Hematopoietic multipotent progenitor cell treated with erythropoietin and hydrocortisone succinate and interleukin-3 and kit ligand, for 6 days (in vitro differentiated cells): ENCODE data around the gene ACSS3.
A peak's percentile ranks its signal among the peaks of the same experiment; 100 is the strongest.
"Not testable (repeated sequence)": the region's sequence is repeated elsewhere in the genome, so short reads cannot be mapped to it uniquely, and the experiment has no call there.

Source experiments
- DNase-seq: peaks from one replicate; pipeline ENCODE4 v3.0.0-alpha.2; 2015

ACSS3 gene

DNA sequence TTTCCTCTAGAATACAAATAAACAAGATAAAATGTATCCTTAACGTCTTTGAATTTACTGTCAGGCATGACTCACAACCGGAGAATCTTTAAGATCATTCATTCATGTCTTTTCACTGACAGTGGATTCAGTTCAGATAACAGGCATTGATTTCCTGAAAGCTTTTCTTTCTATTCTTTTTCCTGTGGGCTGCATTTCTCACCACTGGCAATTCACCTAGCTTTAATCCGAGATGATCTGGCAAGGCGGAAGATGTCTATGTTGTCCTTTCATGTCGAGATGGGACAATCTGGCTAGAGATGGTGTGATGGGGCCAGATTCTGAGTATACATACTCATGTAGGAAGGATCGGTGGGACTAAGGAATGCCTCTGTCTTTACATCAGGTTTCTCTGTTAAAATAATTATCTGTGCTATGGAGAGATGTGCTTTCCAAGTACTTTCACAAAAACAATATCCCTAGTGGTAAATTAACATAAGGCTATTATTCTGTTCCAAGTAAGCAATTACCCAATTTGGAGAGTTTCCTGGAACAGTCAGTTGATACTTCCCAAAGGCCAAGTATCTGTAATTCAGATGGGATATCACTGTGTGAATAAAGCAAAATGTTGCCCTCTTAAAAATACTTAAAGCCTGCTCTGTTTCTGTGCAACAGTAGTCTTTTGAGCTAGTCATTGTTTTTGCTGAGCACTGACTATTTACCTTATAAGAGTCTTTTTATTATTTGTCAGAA lies 17.8 kb downstream of the ACSS3 start:
- no peak for DNase-seq

DNA sequence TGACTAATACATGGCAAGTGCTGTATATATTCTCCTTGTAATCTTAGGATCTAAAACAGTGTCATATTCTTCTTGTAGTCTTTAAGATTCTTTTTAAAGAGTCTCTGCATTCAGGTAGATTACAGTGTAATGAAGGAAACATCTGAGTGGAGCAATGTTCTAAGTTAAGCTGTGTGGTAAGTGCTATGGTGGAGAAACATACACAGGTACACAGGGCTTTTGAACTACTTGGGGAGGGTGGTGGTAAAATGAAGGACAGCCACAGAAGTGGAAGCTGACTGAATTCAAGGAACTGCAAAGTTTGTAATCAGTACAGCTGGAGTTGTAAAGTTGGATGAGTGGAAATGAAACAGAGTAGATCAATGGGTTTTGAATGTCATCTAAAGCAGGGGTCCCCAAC lies 27.8 kb downstream of the ACSS3 start:
- no peak for DNase-seq

- DNase-seq, result no peak
Observed at GRCh38 chr12:81114226-81114625, 36.3 kb downstream of the ACSS3 start.

DNA sequence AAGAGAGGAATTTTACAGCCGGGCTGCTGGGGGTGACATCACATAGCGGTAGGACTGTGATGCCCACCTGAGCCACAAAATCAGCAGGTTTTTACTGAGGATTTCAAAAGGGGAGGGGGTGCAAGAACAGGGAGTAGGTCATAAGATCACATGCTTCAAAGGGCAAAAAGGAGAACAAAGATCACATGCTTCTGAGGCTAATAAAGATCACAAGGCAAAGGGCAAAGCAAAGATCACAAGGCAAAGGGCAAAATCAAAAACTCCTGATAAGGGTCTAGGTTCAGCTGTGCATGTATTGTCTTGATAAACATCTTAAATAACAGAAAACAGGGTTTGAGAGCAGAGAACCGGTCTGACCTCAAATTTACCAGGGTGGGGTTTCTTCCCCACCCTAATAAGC lies 41.2 kb downstream of the ACSS3 start:
- DNase-seq, result not testable (repeated sequence)

DNA sequence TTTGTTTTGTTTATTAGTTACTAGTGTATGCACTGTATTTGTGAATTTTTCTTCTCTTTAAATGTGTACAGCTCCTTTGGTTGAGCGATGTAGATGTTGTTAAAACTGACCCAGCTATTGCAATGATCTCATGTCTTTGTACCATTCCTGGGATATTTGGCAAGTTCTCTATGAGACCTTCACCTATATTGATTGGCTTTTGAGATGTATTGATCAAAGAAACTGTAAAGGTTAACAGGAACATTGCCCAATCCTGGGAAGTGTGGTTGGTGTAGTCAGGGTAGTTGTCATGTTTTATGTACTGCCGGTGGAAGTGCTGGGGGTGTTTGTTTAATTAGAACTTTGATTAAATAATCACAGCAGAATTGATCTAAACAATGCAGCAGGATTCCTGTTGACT lies 43.1 kb downstream of the ACSS3 start:
- no peak for DNase-seq

GRCh38 chr12:81123611-81124010 lies 45.7 kb downstream of the ACSS3 start:
- no peak for DNase-seq

GRCh38 chr12:81125691-81126090 lies 47.8 kb downstream of the ACSS3 start:
- no peak for DNase-seq

- DNase-seq, result peak; percentile 65
Observed at GRCh38 chr12:81128930-81129554, 51.2 kb downstream of the ACSS3 start.

- DNase-seq, result no peak
Observed at GRCh38 chr12:81136519-81136918, 58.6 kb downstream of the ACSS3 start.

DNA sequence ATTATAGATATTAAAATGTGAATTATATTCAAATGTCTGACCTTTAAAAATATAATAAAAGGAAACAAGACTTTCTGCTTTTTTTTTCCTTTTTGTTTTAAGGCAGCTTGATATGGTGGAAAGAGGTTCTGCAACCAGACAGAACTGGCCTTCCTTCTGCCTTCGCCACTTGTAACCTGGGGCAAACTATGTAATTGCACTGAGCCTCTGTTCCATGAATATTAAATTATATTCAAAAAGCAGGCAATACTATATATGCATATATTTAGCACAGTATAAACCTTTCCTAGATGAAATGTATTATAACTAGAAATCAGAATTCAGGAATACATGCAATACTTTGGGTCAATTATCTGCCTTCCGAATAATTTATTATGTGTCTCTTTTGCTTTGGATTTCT lies 59.9 kb downstream of the ACSS3 start:
- no peak for DNase-seq

DNA sequence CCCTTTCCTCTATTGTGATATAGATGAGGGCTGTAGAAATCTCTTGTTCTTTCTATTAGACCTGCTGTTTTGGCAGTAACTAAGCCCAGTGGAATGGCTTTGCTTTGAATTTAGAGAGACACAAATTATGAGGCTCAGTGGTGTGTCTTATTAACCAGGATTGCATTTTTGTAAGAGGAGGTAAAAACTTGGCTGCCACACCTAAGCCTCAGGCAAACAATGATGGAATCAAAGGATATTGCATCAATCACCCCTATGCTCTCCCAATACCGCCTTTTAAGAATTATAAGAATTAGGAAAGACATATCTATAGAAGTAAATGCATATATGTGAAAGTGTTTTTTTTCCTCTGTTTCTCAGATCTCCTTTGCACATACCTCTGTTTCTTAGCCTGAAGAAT lies 63.3 kb downstream of the ACSS3 start:
- no peak for DNase-seq

- no peak for DNase-seq
Observed at GRCh38 chr12:81143057-81143456, 65.2 kb downstream of the ACSS3 start.

DNA sequence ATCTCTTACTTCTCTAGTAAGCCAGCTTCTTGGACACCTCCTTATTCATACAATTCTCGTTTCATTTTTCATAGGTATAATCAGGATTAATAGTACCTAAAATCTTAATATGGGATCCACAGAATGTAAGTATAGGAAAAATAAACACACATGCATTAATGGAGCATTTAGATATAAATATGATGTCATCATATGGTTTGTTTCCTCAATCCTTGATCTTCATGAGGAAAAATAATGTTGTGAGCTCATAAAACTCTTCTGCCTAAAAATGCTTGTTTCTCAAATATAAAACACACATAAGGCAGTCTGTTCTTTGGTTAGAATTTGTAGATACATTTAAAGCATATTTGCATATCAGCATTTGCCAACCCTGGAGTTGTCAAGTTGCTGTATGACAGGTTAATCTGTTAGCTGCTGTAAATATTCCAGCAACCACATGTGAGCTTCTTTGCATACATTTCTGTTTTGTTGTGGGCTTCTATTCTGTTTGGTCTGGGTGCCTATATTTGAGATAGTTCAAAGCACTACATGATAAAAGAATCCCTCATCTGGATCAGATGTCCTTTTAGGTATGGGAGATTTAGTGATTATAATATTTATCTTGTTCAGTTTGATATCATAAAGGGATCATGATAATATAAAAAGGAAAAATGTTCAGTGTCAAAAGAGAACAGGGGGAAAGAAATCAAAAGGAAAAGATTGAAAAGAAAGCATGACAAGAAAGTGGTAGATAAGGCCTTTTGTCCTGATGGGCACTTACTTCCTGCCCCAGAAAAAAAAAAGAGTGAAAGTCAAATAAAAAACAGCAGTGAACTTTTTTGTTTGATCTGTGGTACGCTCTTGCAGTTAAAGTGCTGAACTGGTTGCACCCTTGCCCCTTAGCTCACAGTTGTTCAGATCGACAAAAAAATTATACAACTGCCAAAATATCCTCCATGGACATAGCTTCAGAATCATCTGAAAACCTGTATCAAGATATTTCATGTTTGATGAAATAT lies 68.6 kb downstream of the ACSS3 start:
- no peak for DNase-seq

GRCh38 chr12:81147292-81147919 lies 69.5 kb downstream of the ACSS3 start:
- no peak for DNase-seq

DNA sequence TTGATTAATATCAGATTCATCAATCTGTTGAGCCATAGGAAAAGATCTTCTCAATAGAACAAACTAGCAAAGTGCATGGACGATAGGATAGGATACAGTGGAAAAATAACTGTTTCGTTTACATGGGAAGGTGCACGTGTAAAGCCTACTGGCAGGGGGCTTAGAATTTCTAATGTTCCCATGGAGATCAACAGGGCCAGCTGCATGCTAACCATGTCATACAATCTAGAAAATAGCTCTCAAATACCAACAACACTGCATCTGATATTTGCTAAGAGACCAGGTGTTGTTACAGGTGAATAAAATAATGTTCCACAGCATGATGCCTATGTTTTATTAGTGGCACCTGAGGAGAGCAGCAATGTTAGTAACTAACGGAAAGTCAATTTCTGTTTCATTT lies 72.5 kb downstream of the ACSS3 start:
- no peak for DNase-seq

- DNase-seq, result no peak
Observed at GRCh38 chr12:81159856-81160255, 82.0 kb downstream of the ACSS3 start.

- no peak for DNase-seq
Observed at GRCh38 chr12:81161680-81162079, 83.8 kb downstream of the ACSS3 start.

- DNase-seq, result no peak
Observed at GRCh38 chr12:81162391-81163136, 84.7 kb downstream of the ACSS3 start.

GRCh38 chr12:81164827-81165226 lies 86.9 kb downstream of the ACSS3 start:
- no peak for DNase-seq

- no peak for DNase-seq
Observed at GRCh38 chr12:81166790-81167189, 88.9 kb downstream of the ACSS3 start.

DNA sequence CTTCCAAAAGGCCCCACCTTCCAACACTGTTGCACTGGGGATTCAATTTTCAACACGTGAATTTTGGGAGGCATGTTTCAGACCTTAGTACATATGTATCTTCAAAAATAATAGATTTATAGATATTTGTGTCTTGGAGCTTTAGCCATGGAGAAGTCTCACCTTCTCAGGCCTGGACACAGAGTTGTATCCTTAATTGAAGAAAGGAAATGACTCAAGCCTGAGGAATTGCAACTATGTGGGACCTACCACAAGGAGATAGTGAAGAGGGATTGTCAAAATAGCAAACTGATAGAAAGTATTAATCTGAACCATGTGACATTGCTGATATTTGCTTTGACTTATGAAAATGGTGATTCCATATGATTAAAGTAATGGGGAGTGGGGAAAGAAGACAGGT lies 89.8 kb downstream of the ACSS3 start:
- DNase-seq, result no peak

DNA sequence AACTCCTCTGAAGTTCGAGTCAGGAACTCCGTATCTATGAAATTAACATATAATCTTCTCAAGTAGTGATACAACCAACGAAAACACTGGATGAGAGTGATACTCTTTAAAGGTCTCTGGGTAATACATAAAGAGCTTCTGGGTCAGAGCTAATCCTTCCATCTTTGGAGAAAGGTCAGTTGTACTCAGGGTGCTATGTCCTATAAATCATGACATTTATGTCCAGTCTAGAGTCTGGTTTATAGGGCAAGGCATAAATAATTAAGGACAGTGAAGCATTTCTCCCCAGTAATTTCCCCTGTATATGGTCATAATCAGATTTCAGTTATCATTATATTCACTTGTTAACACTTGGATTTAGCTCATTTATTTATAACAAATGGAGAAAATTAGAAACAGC lies 90.6 kb downstream of the ACSS3 start:
- DNase-seq, result no peak
